AG04450 (cell line): ENCODE results near the gene TMCC1. TPM values are rescaled to one million over a fixed set of nuclear protein-coding genes. Genes with fewer than 3 reads are reported as not detected.
"Not testable (repeated sequence)": the region's sequence is repeated elsewhere in the genome, so short reads cannot be mapped to it uniquely, and the experiment has no call there.

Source experiments
- CTCF ChIA-PET: fragments of 300-600, 350-600 bp; formaldehyde crosslinking; extraction: SDS; loops from one replicate; lab custom pipeline; 2022; ENCODE audit warnings: antibody characterized with exemption, inconsistent platforms; lab: Charles Lee
- POLR2A ChIA-PET: fragments of 350-600 bp; formaldehyde crosslinking; extraction: SDS; loops from one replicate; lab custom pipeline; 2021; ENCODE audit warnings: antibody characterized with exemption, inconsistent platforms; lab: Yijun Ruan, JAX
- DNase-seq: peaks from one replicate; pipeline ENCODE4 v3.0.0-alpha.2; 2011; ENCODE audit warnings: low read depth, low spot score
- H3K27ac ChIP-seq: one replicate; pipeline ENCODE4 v1.5.1; 2012; ENCODE audit warnings: low read depth, low read length, control low read depth
- H3K27me3 ChIP-seq: one replicate; pipeline ENCODE4 v1.6.0; 2012; ENCODE audit warnings: low read length; ENCODE audit not compliant: control insufficient read depth, insufficient read depth
- H3K4me3 ChIP-seq: 2 replicates; pipeline ENCODE4 v1.5.1; 2011; ENCODE audit warnings: mild to moderate bottlenecking, low read depth, low read length, control low read depth
- H3K9me3 ChIP-seq: 2 replicates; pipeline ENCODE4 v1.5.1; 2012; ENCODE audit warnings: low read length; ENCODE audit not compliant: control insufficient read depth, insufficient read depth
- CTCF ChIP-seq: IDR thresholded peaks from 2 replicates; pipeline ENCODE4 v1.5.1; 2011; ENCODE audit warnings: low read depth, low read length, control low read depth, inconsistent platforms
- polyA plus RNA-seq: library from polyadenylated mRNA; depleted of rRNA; stranded (reverse); fragments of >200 nt; gene quantifications from 2 replicates; pipeline ENCODE4 v1.2.3, GENCODE V29; 2011

TMCC1 gene
- polyA plus RNA-seq, 1 experiment, result 14.1 TPM

GRCh38 chr3:129918461-129918860, 24.9 kb upstream of the TMCC1 start:
- H3K27ac ChIP-seq, result no peak overlapping the region
- no peak for DNase-seq
- ChIA-PET CTCF (no interaction called here), POLR2A (no interaction called here)
- H3K4me3 ChIP-seq, result no peak overlapping the region
- peaks cover 39% of the 10 kb centered on the region for H3K9me3 ChIP-seq
- no peak for TF ChIP-seq CTCF
- peaks cover 2% of the 10 kb centered on the region for H3K27me3 ChIP-seq

DNA sequence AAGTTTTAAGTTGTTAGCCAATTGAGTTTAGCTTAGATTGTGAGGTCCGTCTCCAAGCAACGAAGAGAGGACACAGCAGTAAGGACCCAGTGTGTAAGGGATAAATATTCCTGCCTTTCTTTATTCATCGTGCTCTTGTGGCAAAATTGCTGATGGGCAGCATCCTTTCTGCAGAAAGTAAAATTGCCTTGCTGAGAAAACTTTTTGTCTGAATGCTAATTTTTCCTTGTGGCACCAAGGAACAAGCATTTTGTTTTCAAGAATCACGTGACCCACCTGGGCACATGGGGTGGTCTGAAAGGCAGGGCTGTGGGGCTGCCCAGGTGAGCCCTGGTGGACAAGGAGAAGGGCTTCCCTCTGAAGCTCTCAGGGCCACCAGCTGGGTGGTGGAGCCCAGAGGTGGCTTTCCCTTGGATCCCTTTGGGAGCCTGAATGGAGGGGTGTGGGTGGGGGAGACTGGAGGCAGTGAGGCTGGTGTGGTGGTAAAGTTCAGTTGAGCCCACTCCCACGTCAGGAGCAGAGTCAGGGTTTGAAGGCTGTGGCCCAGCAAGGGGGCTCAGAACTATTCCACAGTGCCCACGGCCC, 24.0 kb upstream of the TMCC1 start:
- POLR2A ChIA-PET, result no interaction called here
- Histone ChIP-seq H3K27ac (no peak overlapping the region), H3K4me3 (no peak overlapping the region), H3K27me3 (peaks cover 2% of the 10 kb centered on the region), H3K9me3 (peaks cover 39% of the 10 kb centered on the region)
- no peak for TF ChIP-seq CTCF
- CTCF ChIA-PET, result no interaction called here
- no peak for DNase-seq

DNA sequence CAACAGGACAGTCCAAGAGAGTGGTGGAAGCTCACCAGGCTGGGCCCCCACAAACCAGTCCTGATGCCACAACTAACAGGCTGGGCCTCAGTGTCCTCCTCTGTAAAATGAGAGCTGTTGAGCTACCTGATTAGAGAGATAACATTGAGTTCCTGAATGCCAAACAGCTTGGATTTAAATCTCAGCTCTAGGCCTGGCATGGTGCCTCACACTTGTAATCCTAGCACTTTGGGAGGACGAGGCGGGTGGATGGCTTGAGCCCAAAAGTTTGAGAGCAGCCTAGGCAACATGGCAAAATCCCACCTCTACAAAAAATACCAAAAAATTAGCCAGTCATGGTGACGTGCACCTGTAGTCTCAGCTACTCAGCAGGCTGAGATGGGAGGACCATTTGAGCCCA, 20.1 kb upstream of the TMCC1 start:
- TF ChIP-seq CTCF, result no peak
- H3K27ac ChIP-seq, result no peak overlapping the region
- H3K4me3 ChIP-seq, result no peak overlapping the region
- CTCF ChIA-PET, result no interaction called here
- POLR2A ChIA-PET, result no interaction called here
- peaks cover 31% of the 10 kb centered on the region for H3K9me3 ChIP-seq
- DNase-seq, result no peak
- peaks cover 2% of the 10 kb centered on the region for H3K27me3 ChIP-seq

DNA sequence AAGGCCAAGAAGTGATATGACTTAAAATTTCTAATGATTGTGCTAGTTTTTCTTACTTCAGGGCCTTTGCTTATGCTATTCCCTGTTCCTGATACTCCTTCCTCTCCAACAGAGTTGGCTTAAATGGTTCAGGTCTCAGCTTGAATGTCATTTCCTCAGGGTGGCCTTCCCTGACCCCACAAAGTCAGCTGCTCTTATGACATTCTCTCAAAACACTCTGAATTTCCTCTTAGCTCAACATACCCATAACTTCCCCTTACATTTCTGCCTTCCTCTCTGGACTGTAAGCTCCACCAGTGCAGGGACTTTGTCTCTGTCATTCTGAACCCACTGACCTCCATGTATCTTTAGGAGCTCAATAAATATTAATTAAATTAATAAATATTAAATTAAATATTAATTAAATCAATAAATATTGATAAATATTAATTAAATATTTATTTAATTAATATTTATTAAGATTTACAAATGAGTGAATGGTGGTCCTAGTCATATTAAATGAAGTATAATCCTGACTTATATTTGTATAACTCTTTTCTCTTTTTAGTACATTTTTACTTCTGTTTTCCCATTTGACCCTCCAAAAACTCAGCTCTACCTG, 17.9 kb upstream of the TMCC1 start:
- no peak for TF ChIP-seq CTCF
- no peaks in the 10 kb centered on the region for H3K27me3 ChIP-seq
- no peak overlapping the region for H3K4me3 ChIP-seq
- ChIA-PET CTCF (interaction anchor here (0.7 to 1.0 kb wide), 2 partner anchors 23 to 421 kb away, joined by 3 read pairs; no protein-coding TSS in a partner anchor), POLR2A (no interaction called here)
- DNase-seq, result no peak
- peaks cover 17% of the 10 kb centered on the region for H3K9me3 ChIP-seq
- H3K27ac ChIP-seq, result no peak overlapping the region

DNA sequence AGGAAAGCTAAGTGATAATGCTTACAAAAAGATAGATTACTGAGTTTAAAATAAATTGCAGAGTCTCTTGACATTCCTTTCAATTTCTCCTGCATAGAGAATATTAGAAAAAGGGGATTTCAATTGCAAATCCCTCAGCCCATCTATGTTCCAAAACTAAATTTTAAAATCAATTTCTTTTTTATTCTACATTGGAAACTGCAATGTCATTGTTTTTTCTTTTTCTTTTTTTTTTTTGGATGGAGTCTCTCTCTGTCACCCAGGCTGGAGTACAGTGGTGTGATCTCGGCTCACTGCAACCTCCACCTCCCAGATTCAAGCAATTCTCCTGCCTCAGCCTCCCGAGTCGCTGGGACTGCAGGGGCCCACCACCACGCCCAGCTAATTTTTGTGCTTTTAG, 15.7 kb upstream of the TMCC1 start:
- H3K27me3 ChIP-seq, POLR2A ChIA-PET, H3K4me3 ChIP-seq, H3K27ac ChIP-seq, DNase-seq: not testable (repeated sequence)
- peaks cover 13% of the 10 kb centered on the region for H3K9me3 ChIP-seq
- CTCF ChIA-PET, result interaction anchor here (0.6 kb wide), 1 partner anchor 383 kb away, joined by 3 read pairs; no protein-coding TSS in a partner anchor
